Skeletal muscle satellite cell (primary cell): ENCODE results near the gene UBR1.
"Not testable (repeated sequence)": the region's sequence is repeated elsewhere in the genome, so short reads cannot be mapped to it uniquely, and the experiment has no call there.

Experiments
- H3K27me3 ChIP-seq: 2 replicates; pipeline ENCODE4 v1.7.0; 2013; ENCODE audit warnings: low read length; ENCODE audit not compliant: control insufficient read depth, insufficient read depth
- H3K36me3 ChIP-seq: 2 replicates; pipeline ENCODE4 v1.7.0; 2013; ENCODE audit warnings: mild to moderate bottlenecking, control low read depth, low read length; ENCODE audit not compliant: insufficient read depth
- H3K4me1 ChIP-seq: 2 replicates; pipeline ENCODE4 v1.7.0; 2013; ENCODE audit warnings: low read length; ENCODE audit not compliant: control insufficient read depth, insufficient read depth
- H3K4me2 ChIP-seq: 2 replicates; pipeline ENCODE4 v1.7.0; 2013; ENCODE audit warnings: mild to moderate bottlenecking, low read length
- H3K4me3 ChIP-seq: 2 replicates; pipeline ENCODE4 v1.7.0; 2013; ENCODE audit warnings: low read length
- H3K9ac ChIP-seq: 2 replicates; pipeline ENCODE4 v1.7.0; 2013; ENCODE audit warnings: mild to moderate bottlenecking, low read depth, low read length, moderate library complexity
- H3K9me3 ChIP-seq: replicated peaks from 2 replicates; pipeline ENCODE4 v1.7.0; 2013; ENCODE audit warnings: mild to moderate bottlenecking, control low read depth, low read length

Gene UBR1

GRCh38 chr15:43132830-43133429 is 27.1 kb upstream of the UBR1 start:
- H3K4me1 ChIP-seq, result peaks cover 13% of the 10 kb centered on the region
- peak overlapping the region; percentile 99 for H3K4me2 ChIP-seq
- no peaks in the 10 kb centered on the region for H3K9me3 ChIP-seq
- peak overlapping the region; percentile 84 for H3K9ac ChIP-seq
- no peaks in the 10 kb centered on the region for H3K27me3 ChIP-seq
- H3K4me3 ChIP-seq, result peak overlapping the region; percentile 89
- peaks cover 9% of the 10 kb centered on the region for H3K36me3 ChIP-seq

- no peak overlapping the region for H3K9ac ChIP-seq
- no peaks in the 10 kb centered on the region for H3K36me3 ChIP-seq
- H3K9me3 ChIP-seq, result no peaks in the 10 kb centered on the region
- H3K27me3 ChIP-seq, result no peaks in the 10 kb centered on the region
- H3K4me3 ChIP-seq, result no peak overlapping the region
- H3K4me2 ChIP-seq, result no peak overlapping the region
- peaks cover 7% of the 10 kb centered on the region for H3K4me1 ChIP-seq
These were observed 23.1 kb upstream of the UBR1 start for GRCh38 chr15:43128980-43129335.

- H3K36me3 ChIP-seq, H3K27me3 ChIP-seq, H3K4me3 ChIP-seq, H3K4me2 ChIP-seq, H3K9me3 ChIP-seq, H3K4me1 ChIP-seq, H3K9ac ChIP-seq: not testable (repeated sequence)
These were observed 22.5 kb upstream of the UBR1 start for GRCh38 chr15:43128174-43128979.

- Histone ChIP-seq H3K4me3 (no peak overlapping the region), H3K9me3 (no peaks in the 10 kb centered on the region), H3K4me1 (peaks cover 2% of the 10 kb centered on the region), H3K9ac (no peak overlapping the region), H3K36me3 (no peaks in the 10 kb centered on the region), H3K4me2 (no peak overlapping the region), H3K27me3 (no peaks in the 10 kb centered on the region)
These were observed 21.9 kb upstream of the UBR1 start for GRCh38 chr15:43127752-43128151.

GRCh38 chr15:43126356-43126755 is 20.5 kb upstream of the UBR1 start:
- H3K4me2 ChIP-seq, result no peak overlapping the region
- no peak overlapping the region for H3K9ac ChIP-seq
- H3K4me3 ChIP-seq, result no peak overlapping the region
- no peaks in the 10 kb centered on the region for H3K9me3 ChIP-seq
- H3K36me3 ChIP-seq, result no peaks in the 10 kb centered on the region
- H3K4me1 ChIP-seq, result peaks cover 5% of the 10 kb centered on the region
- H3K27me3 ChIP-seq, result no peaks in the 10 kb centered on the region

GRCh38 chr15:43125100-43125661 is 19.3 kb upstream of the UBR1 start:
- H3K4me1 ChIP-seq, result peaks cover 5% of the 10 kb centered on the region
- H3K9me3 ChIP-seq, result no peaks in the 10 kb centered on the region
- no peak overlapping the region for H3K4me3 ChIP-seq
- H3K36me3 ChIP-seq, result no peaks in the 10 kb centered on the region
- H3K9ac ChIP-seq, result no peak overlapping the region
- H3K27me3 ChIP-seq, result peaks cover 3% of the 10 kb centered on the region
- no peak overlapping the region for H3K4me2 ChIP-seq

- H3K27me3 ChIP-seq, result peaks cover 32% of the 10 kb centered on the region
- H3K9ac ChIP-seq, result no peak overlapping the region
- no peaks in the 10 kb centered on the region for H3K9me3 ChIP-seq
- H3K36me3 ChIP-seq, result no peaks in the 10 kb centered on the region
- peaks cover 5% of the 10 kb centered on the region for H3K4me1 ChIP-seq
- no peak overlapping the region for H3K4me2 ChIP-seq
- no peak overlapping the region for H3K4me3 ChIP-seq
These were observed 16.0 kb upstream of the UBR1 start for GRCh38 chr15:43121863-43122262.

GRCh38 chr15:43118829-43119228 is 13.0 kb upstream of the UBR1 start:
- H3K4me2 ChIP-seq, result no peak overlapping the region
- H3K9me3 ChIP-seq, result no peaks in the 10 kb centered on the region
- peaks cover 5% of the 10 kb centered on the region for H3K4me1 ChIP-seq
- peaks cover 37% of the 10 kb centered on the region for H3K27me3 ChIP-seq
- no peak overlapping the region for H3K4me3 ChIP-seq
- no peaks in the 10 kb centered on the region for H3K36me3 ChIP-seq
- no peak overlapping the region for H3K9ac ChIP-seq

- H3K27me3 ChIP-seq, result peaks cover 37% of the 10 kb centered on the region
- H3K4me3 ChIP-seq, result no peak overlapping the region
- no peak overlapping the region for H3K4me2 ChIP-seq
- H3K4me1 ChIP-seq, result peaks cover 5% of the 10 kb centered on the region
- H3K36me3 ChIP-seq, result no peaks in the 10 kb centered on the region
- no peaks in the 10 kb centered on the region for H3K9me3 ChIP-seq
- no peak overlapping the region for H3K9ac ChIP-seq
These were observed 12.4 kb upstream of the UBR1 start for GRCh38 chr15:43118286-43118685.

- Histone ChIP-seq H3K4me3 (no peak overlapping the region), H3K4me2 (no peak overlapping the region), H3K4me1 (peaks cover 4% of the 10 kb centered on the region), H3K27me3 (peaks cover 4% of the 10 kb centered on the region), H3K9ac (no peak overlapping the region), H3K36me3 (no peaks in the 10 kb centered on the region), H3K9me3 (no peaks in the 10 kb centered on the region)
These were observed 5.5 kb upstream of the UBR1 start for GRCh38 chr15:43111354-43111753.

GRCh38 chr15:43107751-43108150 is 1.9 kb upstream of the UBR1 start:
- Histone ChIP-seq H3K9ac (no peak overlapping the region), H3K27me3 (no peaks in the 10 kb centered on the region), H3K4me1 (peaks cover 10% of the 10 kb centered on the region), H3K9me3 (no peaks in the 10 kb centered on the region), H3K4me3 (no peak overlapping the region), H3K36me3 (no peaks in the 10 kb centered on the region), H3K4me2 (no peak overlapping the region)

- Histone ChIP-seq H3K36me3 (peaks cover 3% of the 10 kb centered on the region), H3K27me3 (no peaks in the 10 kb centered on the region), H3K9ac (peak overlapping the region; percentile 92), H3K4me3 (peak overlapping the region; percentile 83), H3K9me3 (no peaks in the 10 kb centered on the region), H3K4me1 (peaks cover 10% of the 10 kb centered on the region), H3K4me2 (peak overlapping the region; percentile 91)
These were observed 620 bp upstream of the UBR1 start for GRCh38 chr15:43106486-43106829.
